Mesenchymal stem cell (in vitro differentiated cells and primary cell): ENCODE results near the gene TRIM31.

ENCODE experiments used
- DNase-seq: peaks from one replicate; pipeline ENCODE4 v3.0.0-alpha.2; 2013
- H2AFZ ChIP-seq: one replicate; pipeline ENCODE4 v1.6.1; 2013; ENCODE audit warnings: low read depth, mild to moderate bottlenecking, control low read depth, inconsistent platforms, low read length, moderate library complexity
- H2AK5ac ChIP-seq: 2 replicates; pipeline ENCODE4 v1.6.1; 2013; ENCODE audit warnings: low read length, moderate library complexity, mild to moderate bottlenecking, inconsistent platforms; ENCODE audit not compliant: severe bottlenecking
- H2BK120ac ChIP-seq: one replicate; pipeline ENCODE4 v1.6.1; 2013; ENCODE audit warnings: low read depth, mild to moderate bottlenecking, inconsistent platforms, low read length, moderate library complexity
- H2BK12ac ChIP-seq, 2 experiments: one replicate each; pipeline ENCODE4 v1.6.1; 2013; ENCODE audit warnings: inconsistent platforms in 2 of 2, low read length in 2 of 2, mild to moderate bottlenecking in 2 of 2, moderate library complexity in 2 of 2, control low read depth in 1 of 2
- H2BK15ac ChIP-seq: one replicate; pipeline ENCODE4 v1.6.1; 2013; ENCODE audit warnings: mild to moderate bottlenecking, low read depth, inconsistent platforms; ENCODE audit not compliant: poor library complexity, severe bottlenecking
- H2BK5ac ChIP-seq: 2 replicates; pipeline ENCODE4 v1.6.1; 2013; ENCODE audit warnings: low read depth, mild to moderate bottlenecking, low read length, control low read depth, inconsistent platforms; ENCODE audit not compliant: poor library complexity, severe bottlenecking
- H3K14ac ChIP-seq, 2 experiments: one replicate each; pipeline ENCODE4 v1.6.1; 2013; ENCODE audit warnings: inconsistent platforms in 2 of 2, low read length in 2 of 2, control low read depth in 1 of 2, mild to moderate bottlenecking in 1 of 2, moderate library complexity in 1 of 2
- H3K18ac ChIP-seq, 2 experiments: one replicate each; pipeline ENCODE4 v1.6.1; 2013; ENCODE audit warnings: inconsistent platforms in 2 of 2, low read length in 2 of 2, control low read depth in 1 of 2, low read depth in 1 of 2, mild to moderate bottlenecking in 1 of 2
- H3K23ac ChIP-seq, 2 experiments: one replicate each; pipeline ENCODE4 v1.6.1; 2013; ENCODE audit warnings: inconsistent platforms in 2 of 2, low read length in 2 of 2, mild to moderate bottlenecking in 2 of 2, moderate library complexity in 2 of 2, control low read depth in 1 of 2
- H3K27ac ChIP-seq: 2 replicates; pipeline ENCODE4 v1.5.1; 2013; ENCODE audit warnings: mild to moderate bottlenecking, moderate library complexity, low read length, control low read depth, inconsistent platforms; ENCODE audit not compliant: poor library complexity, severe bottlenecking
- H3K27me3 ChIP-seq, 2 experiments: 2 replicates each; pipeline versions ENCODE4 v1.6.1 to v1.7.0; 2013; ENCODE audit warnings: low read length in 2 of 2, mild to moderate bottlenecking in 2 of 2, moderate library complexity in 2 of 2, control low read depth in 1 of 2, inconsistent platforms in 1 of 2; ENCODE audit not compliant: control insufficient read depth in 1 of 2, insufficient read depth in 1 of 2
- H3K36me3 ChIP-seq, 2 experiments: 2 replicates each; pipeline versions ENCODE4 v1.6.1 to v1.7.0; 2013; ENCODE audit warnings: low read length in 2 of 2, control low read depth in 1 of 2, inconsistent platforms in 1 of 2, low read depth in 1 of 2, mild to moderate bottlenecking in 1 of 2; ENCODE audit not compliant: insufficient read depth in 2 of 2, control insufficient read depth in 1 of 2
- H3K4ac ChIP-seq, 2 experiments: one replicate each; pipeline ENCODE4 v1.6.1; 2013; ENCODE audit warnings: inconsistent platforms in 2 of 2, low read length in 2 of 2, mild to moderate bottlenecking in 2 of 2, moderate library complexity in 2 of 2, control low read depth in 1 of 2, low read depth in 1 of 2
- H3K4me1 ChIP-seq: 2 replicates; pipeline ENCODE4 v1.6.1; 2013; ENCODE audit warnings: low read depth, low read length, control low read depth; ENCODE audit not compliant: control insufficient read depth, insufficient read depth
- H3K4me2 ChIP-seq: 2 replicates; pipeline ENCODE4 v1.6.1; 2013; ENCODE audit warnings: low read length, mild to moderate bottlenecking, inconsistent platforms; ENCODE audit not compliant: poor library complexity, severe bottlenecking
- H3K4me3 ChIP-seq, 2 experiments: 2 replicates each; pipeline versions ENCODE4 v1.5.1 to v1.7.0; 2013; ENCODE audit warnings: low read length in 2 of 2, mild to moderate bottlenecking in 2 of 2, control low read depth in 1 of 2, low read depth in 1 of 2; ENCODE audit not compliant: insufficient read depth in 1 of 2
- H3K79me1 ChIP-seq: replicated peaks from 2 replicates; pipeline ENCODE4 v1.6.1; 2013; ENCODE audit warnings: mild to moderate bottlenecking, control low read depth, low read length, inconsistent platforms; ENCODE audit not compliant: poor library complexity, severe bottlenecking
- H3K9ac ChIP-seq: 2 replicates; pipeline ENCODE4 v1.7.0; 2013; ENCODE audit warnings: mild to moderate bottlenecking, low read length, moderate library complexity
- H3K9me3 ChIP-seq: 2 replicates; pipeline ENCODE4 v1.7.0; 2013; ENCODE audit warnings: mild to moderate bottlenecking, low read length; ENCODE audit not compliant: control insufficient read depth
- H4K8ac ChIP-seq: one replicate; pipeline ENCODE4 v1.6.1; 2013; ENCODE audit warnings: inconsistent platforms, mild to moderate bottlenecking, low read length, moderate library complexity
- H4K91ac ChIP-seq: one replicate; pipeline ENCODE4 v1.6.1; 2013; ENCODE audit warnings: mild to moderate bottlenecking, low read length, inconsistent platforms
- WGBS: methylation state at CpG from one replicate; pipeline ENCODE4 v1.1.7; 2013; ENCODE audit warnings: mixed read lengths; 5-methylcytosine and 5-hydroxymethylcytosine counted together

TRIM31 gene

GRCh38 chr6:30093951-30094661 is 18.8 kb downstream of the TRIM31 start:
- Histone ChIP-seq H3K4me1 (peaks cover 5% of the 10 kb centered on the region), H2BK15ac (no peak overlapping the region), H3K27me3 (peaks cover 46 to 74% of the 10 kb centered on the region in 2 experiments), H3K79me1 (no peaks in the 10 kb centered on the region), H3K9ac (no peak overlapping the region), H3K18ac (no peak overlapping the region), H4K91ac (no peak overlapping the region), H3K4me3 (no peak overlapping the region), H3K4ac (no peak overlapping the region), H3K4me2 (no peak overlapping the region), H2BK5ac (no peak overlapping the region), H3K27ac (no peak overlapping the region), H2AFZ (no peak overlapping the region), H3K9me3 (no peaks in the 10 kb centered on the region), H4K8ac (no peak overlapping the region), H2BK12ac (no peak overlapping the region), H3K14ac (no peak overlapping the region), H2AK5ac (no peak overlapping the region), H3K23ac (no peak overlapping the region), H3K36me3 (no peaks in the 10 kb centered on the region), H2BK120ac (no peak overlapping the region)
- no peak for DNase-seq
- WGBS, result 89% methylated on average over 3 of the region's 5 CpGs

GRCh38 chr6:30092852-30093543 is 19.9 kb downstream of the TRIM31 start:
- H4K91ac ChIP-seq, result no peak overlapping the region
- no peak overlapping the region for H2AK5ac ChIP-seq
- no peak overlapping the region for H2AFZ ChIP-seq
- WGBS, result 68% methylated on average over 6 of the region's 6 CpGs
- H3K9ac ChIP-seq, result no peak overlapping the region
- no peak overlapping the region for H3K18ac ChIP-seq
- H2BK12ac ChIP-seq, result no peak overlapping the region
- no peaks in the 10 kb centered on the region for H3K36me3 ChIP-seq
- H3K14ac ChIP-seq, result no peak overlapping the region
- no peaks in the 10 kb centered on the region for H3K9me3 ChIP-seq
- H2BK120ac ChIP-seq, result no peak overlapping the region
- H2BK5ac ChIP-seq, result no peak overlapping the region
- H3K27me3 ChIP-seq, result peaks cover 40 to 69% of the 10 kb centered on the region in 2 experiments
- H3K79me1 ChIP-seq, result no peaks in the 10 kb centered on the region
- no peak overlapping the region for H4K8ac ChIP-seq
- DNase-seq, result no peak
- H3K4me2 ChIP-seq, result no peak overlapping the region
- H2BK15ac ChIP-seq, result no peak overlapping the region
- H3K4ac ChIP-seq, result no peak overlapping the region
- H3K4me1 ChIP-seq, result peaks cover 5% of the 10 kb centered on the region
- H3K27ac ChIP-seq, result no peak overlapping the region
- no peak overlapping the region for H3K23ac ChIP-seq
- H3K4me3 ChIP-seq, result no peak overlapping the region

- Histone ChIP-seq H3K27me3 (peaks cover 39 to 57% of the 10 kb centered on the region in 2 experiments), H2AFZ (no peak overlapping the region), H3K18ac (no peak overlapping the region), H2BK120ac (no peak overlapping the region), H3K9me3 (no peaks in the 10 kb centered on the region), H2BK15ac (no peak overlapping the region), H3K4me2 (no peak overlapping the region), H3K4me3 (no peak overlapping the region), H2BK5ac (no peak overlapping the region), H3K36me3 (no peaks in the 10 kb centered on the region), H3K79me1 (no peaks in the 10 kb centered on the region), H3K14ac (peak overlapping the region in 1 of 2 experiments; percentile 16), H2AK5ac (no peak overlapping the region), H2BK12ac (no peak overlapping the region), H4K8ac (no peak overlapping the region), H3K4ac (no peak overlapping the region), H3K9ac (no peak overlapping the region), H3K4me1 (peaks cover 5% of the 10 kb centered on the region), H3K23ac (no peak overlapping the region), H3K27ac (no peak overlapping the region), H4K91ac (no peak overlapping the region)
- WGBS, result 37% methylated on average over 11 of the region's 11 CpGs
- DNase-seq, result peak; percentile 69
These were observed 21.1 kb downstream of the TRIM31 start for GRCh38 chr6:30091577-30092381.

GRCh38 chr6:30087876-30088275 is 25.0 kb downstream of the TRIM31 start:
- Histone ChIP-seq H3K9me3 (no peaks in the 10 kb centered on the region), H2AFZ (no peak overlapping the region)
- 83% methylated on average over 5 of the region's 5 CpGs for WGBS

More at GRCh38 chr6:30087876-30088275, 25.0 kb downstream of the TRIM31 start:
- no peak for DNase-seq
- Histone ChIP-seq H3K27me3 (peaks cover 22 to 34% of the 10 kb centered on the region in 2 experiments), H4K8ac (no peak overlapping the region), H2BK5ac (no peak overlapping the region), H3K4me2 (no peak overlapping the region), H3K27ac (no peak overlapping the region), H2BK12ac (no peak overlapping the region), H2BK120ac (no peak overlapping the region), H3K9ac (no peak overlapping the region), H3K4me3 (no peak overlapping the region), H3K23ac (no peak overlapping the region), H3K4me1 (peaks cover 4% of the 10 kb centered on the region), H3K18ac (no peak overlapping the region), H2BK15ac (no peak overlapping the region), H3K4ac (no peak overlapping the region), H3K36me3 (no peaks in the 10 kb centered on the region), H2AK5ac (no peak overlapping the region), H3K79me1 (no peaks in the 10 kb centered on the region), H4K91ac (no peak overlapping the region), H3K14ac (no peak overlapping the region)
